HAP-1 (cell line): Measurements from ENCODE around the gene RPP14.
A peak's percentile ranks its signal among the peaks of the same experiment; 100 is the strongest.

ENCODE experiments used
- DNase-seq, 2 experiments: peaks; one replicate each; pipeline ENCODE4 v3.0.0-alpha.2; 2016 to 2020; ENCODE audit warnings: low spot score in 2 of 2
- H3K27me3 ChIP-seq: fragments of 250-450 bp; sonication (Bioruptor Pico); 2 replicates; pipeline ENCODE4 v1.5.1; 2020; ENCODE audit warnings: low read depth, mild to moderate bottlenecking, moderate library complexity
- H3K36me3 ChIP-seq: fragments of 250-450 bp; sonication (Bioruptor Pico); replicated peaks from 2 replicates; pipeline ENCODE4 v1.5.1; 2020; ENCODE audit warnings: mild to moderate bottlenecking
- H3K4me1 ChIP-seq: fragments of 250-450 bp; sonication (Bioruptor Pico); 2 replicates; pipeline ENCODE4 v1.5.1; 2020; ENCODE audit warnings: mild to moderate bottlenecking
- H3K4me3 ChIP-seq: fragments of 250-450 bp; sonication (Bioruptor Pico); 2 replicates; pipeline ENCODE4 v1.5.1; 2020; ENCODE audit warnings: mild to moderate bottlenecking, moderate library complexity
- H3K9me3 ChIP-seq: fragments of 250-450 bp; sonication (Bioruptor Pico); 2 replicates; pipeline ENCODE4 v1.5.1; 2020; ENCODE audit warnings: mild to moderate bottlenecking, moderate library complexity
- in situ Hi-C: fragments of 300-500 bp; cut with MboI; formaldehyde crosslinking; loops from 3 replicates; pipeline ENCODE4 v1.14.3; 2020; ENCODE audit warnings: low sequenced_read_pairs, inconsistent platforms, mixed read lengths

RPP14 gene

GRCh38 chr3:58299839-58300516, 6.1 kb upstream of the RPP14 start:
- DNase-seq, result no peak
- H3K4me3 ChIP-seq, result no peak overlapping the region
- peaks cover 10% of the 10 kb centered on the region; the same call in 1 of the 2 replicates for H3K27me3 ChIP-seq
- H3K36me3 ChIP-seq, result no peaks in the 10 kb centered on the region
- no peaks in the 10 kb centered on the region for H3K4me1 ChIP-seq
- 0 out of 2 replicates have a peak, but pooled peaks cover 2% of the 10 kb centered on the region for H3K9me3 ChIP-seq
- in situ Hi-C loops, result loop anchor here (5.0 kb wide), 1 partner anchor 118 kb away; no protein-coding TSS in a partner anchor

GRCh38 chr3:58307639-58308215, 1.7 kb downstream of the RPP14 start:
- Histone ChIP-seq H3K27me3 (no peaks in the 10 kb centered on the region), H3K9me3 (no peaks in the 10 kb centered on the region), H3K36me3 (peaks cover 38% of the 10 kb centered on the region), H3K4me1 (peaks cover 6% of the 10 kb centered on the region; the same call in 1 of the 2 replicates), H3K4me3 (peak overlapping the region; percentile 79)
- in situ Hi-C loops, result no loop called here
- peak in 1 of 2 experiments; percentile 44 for DNase-seq

- Histone ChIP-seq H3K4me1 (peaks cover 6% of the 10 kb centered on the region; the same call in 1 of the 2 replicates), H3K27me3 (no peaks in the 10 kb centered on the region), H3K4me3 (no peak overlapping the region), H3K9me3 (no peaks in the 10 kb centered on the region), H3K36me3 (peaks cover 48% of the 10 kb centered on the region)
- DNase-seq, result peak in 1 of 2 experiments; percentile 28
- in situ Hi-C loops, result no loop called here
Observed at GRCh38 chr3:58308728-58309127, 2.7 kb downstream of the RPP14 start.

GRCh38 chr3:58317811-58318210, 11.8 kb downstream of the RPP14 start:
- Histone ChIP-seq H3K36me3 (peaks cover 51% of the 10 kb centered on the region), H3K27me3 (no peaks in the 10 kb centered on the region), H3K9me3 (no peaks in the 10 kb centered on the region), H3K4me1 (peaks cover 3% of the 10 kb centered on the region), H3K4me3 (no peak overlapping the region)
- in situ Hi-C loops, result no loop called here
- no peak for DNase-seq

- no peak for DNase-seq
- in situ Hi-C loops, result loop anchor here (10.0 kb wide), 1 partner anchor 173 kb away; the partner anchor contains the start of gene KCTD6
- peaks cover 16% of the 10 kb centered on the region for H3K36me3 ChIP-seq
- H3K4me3 ChIP-seq, result no peak overlapping the region
- no peaks in the 10 kb centered on the region for H3K27me3 ChIP-seq
- no peaks in the 10 kb centered on the region; the same call in 1 of the 2 replicates for H3K4me1 ChIP-seq
- no peaks in the 10 kb centered on the region for H3K9me3 ChIP-seq
Observed at GRCh38 chr3:58321791-58322190, 15.7 kb downstream of the RPP14 start.

- in situ Hi-C loops, result loop anchor here (10.0 kb wide), 1 partner anchor 172 kb away; the partner anchor contains the start of gene KCTD6
Observed at GRCh38 chr3:58322793-58323192, 16.7 kb downstream of the RPP14 start.

GRCh38 chr3:58323529-58324390, 17.7 kb downstream of the RPP14 start:
- in situ Hi-C loops, result loop anchor here (10.0 kb wide), 1 partner anchor 171 kb away; the partner anchor contains the start of gene KCTD6
- Histone ChIP-seq H3K36me3 (peaks cover 3% of the 10 kb centered on the region), H3K9me3 (no peaks in the 10 kb centered on the region), H3K27me3 (no peaks in the 10 kb centered on the region), H3K4me3 (no peak overlapping the region), H3K4me1 (no peaks in the 10 kb centered on the region; the same call in 1 of the 2 replicates)
- no peak for DNase-seq

More at GRCh38 chr3:58322793-58323192, 16.7 kb downstream of the RPP14 start:
- no peak for DNase-seq
- peaks cover 6% of the 10 kb centered on the region for H3K36me3 ChIP-seq
- H3K9me3 ChIP-seq, result no peaks in the 10 kb centered on the region
- H3K27me3 ChIP-seq, result no peaks in the 10 kb centered on the region
- H3K4me1 ChIP-seq, result no peaks in the 10 kb centered on the region; the same call in 1 of the 2 replicates
- no peak overlapping the region for H3K4me3 ChIP-seq

GRCh38 chr3:58324391-58325390, 18.6 kb downstream of the RPP14 start:
- H3K9me3 ChIP-seq, result no peaks in the 10 kb centered on the region
- in situ Hi-C loops, result loop anchor here (5.0 to 10.0 kb wide), 2 partner anchors 93 to 170 kb away; partner anchors contain the start of gene KCTD6
- H3K4me1 ChIP-seq, result no peaks in the 10 kb centered on the region; the same call in 1 of the 2 replicates
- H3K36me3 ChIP-seq, result peaks cover 3% of the 10 kb centered on the region
- H3K27me3 ChIP-seq, result no peaks in the 10 kb centered on the region
- DNase-seq, result no peak
- no peak overlapping the region for H3K4me3 ChIP-seq

- DNase-seq, result no peak
- no peak overlapping the region for H3K4me3 ChIP-seq
- in situ Hi-C loops, result loop anchor here (5.0 to 10.0 kb wide), 2 partner anchors 92 to 169 kb away; partner anchors contain the start of gene KCTD6
- H3K36me3 ChIP-seq, result no peaks in the 10 kb centered on the region
- no peaks in the 10 kb centered on the region for H3K27me3 ChIP-seq
- peaks cover 1% of the 10 kb centered on the region for H3K4me1 ChIP-seq
- H3K9me3 ChIP-seq, result no peaks in the 10 kb centered on the region
Observed at GRCh38 chr3:58325525-58325992, 19.5 kb downstream of the RPP14 start.

GRCh38 chr3:58326267-58326900, 20.3 kb downstream of the RPP14 start:
- Histone ChIP-seq H3K9me3 (no peaks in the 10 kb centered on the region), H3K36me3 (no peaks in the 10 kb centered on the region), H3K27me3 (no peaks in the 10 kb centered on the region), H3K4me3 (no peak overlapping the region), H3K4me1 (peaks cover 5% of the 10 kb centered on the region)
- DNase-seq, result no peak
- in situ Hi-C loops, result loop anchor here (5.0 to 10.0 kb wide), 2 partner anchors 91 to 168 kb away; partner anchors contain the start of gene KCTD6

- no peaks in the 10 kb centered on the region for H3K9me3 ChIP-seq
- DNase-seq, result no peak
- in situ Hi-C loops, result loop anchor here (5.0 to 10.0 kb wide), 2 partner anchors 88 to 165 kb away; partner anchors contain the start of gene KCTD6
Observed at GRCh38 chr3:58329150-58329921, 23.3 kb downstream of the RPP14 start.

More at GRCh38 chr3:58329150-58329921, 23.3 kb downstream of the RPP14 start:
- no peaks in the 10 kb centered on the region for H3K27me3 ChIP-seq
- H3K36me3 ChIP-seq, result no peaks in the 10 kb centered on the region
- H3K4me1 ChIP-seq, result peaks cover 22% of the 10 kb centered on the region
- no peak overlapping the region for H3K4me3 ChIP-seq
